BLaER1 (cell line): ENCODE results near the gene ARHGEF11.

Experiments used
- H3K27ac ChIP-seq: shearing (Covaris generic); formaldehyde crosslinking; 2 replicates; pipeline ENCODE4 v1.8.1; 2022
- H3K27me3 ChIP-seq: shearing (Covaris generic); formaldehyde crosslinking; 2 replicates; pipeline ENCODE4 v1.8.1; 2022
- H3K36me3 ChIP-seq: shearing (Covaris generic); formaldehyde crosslinking; 2 replicates; pipeline ENCODE4 v1.8.1; 2022
- H3K4me1 ChIP-seq: shearing (Covaris generic); formaldehyde crosslinking; 2 replicates; pipeline ENCODE4 v1.8.1; 2022
- H3K4me2 ChIP-seq: shearing (Covaris generic); formaldehyde crosslinking; 2 replicates; pipeline ENCODE4 v1.8.1; 2022
- H3K4me3 ChIP-seq: shearing (Covaris generic); formaldehyde crosslinking; 2 replicates; pipeline ENCODE4 v1.8.1; 2022
- H3K9ac ChIP-seq: shearing (Covaris generic); formaldehyde crosslinking; 2 replicates; pipeline ENCODE4 v1.8.1; 2022
- H3K9me3 ChIP-seq: shearing (Covaris generic); formaldehyde crosslinking; 2 replicates; pipeline ENCODE4 v1.8.1; 2022
- H4K20me1 ChIP-seq: shearing (Covaris generic); formaldehyde crosslinking; 2 replicates; pipeline ENCODE4 v1.8.1; 2022
- Cebpa-rat ChIP-seq: shearing (Covaris generic); IDR thresholded peaks from 2 replicates; pipeline ENCODE4 v1.8.1; 2022

Gene ARHGEF11

DNA sequence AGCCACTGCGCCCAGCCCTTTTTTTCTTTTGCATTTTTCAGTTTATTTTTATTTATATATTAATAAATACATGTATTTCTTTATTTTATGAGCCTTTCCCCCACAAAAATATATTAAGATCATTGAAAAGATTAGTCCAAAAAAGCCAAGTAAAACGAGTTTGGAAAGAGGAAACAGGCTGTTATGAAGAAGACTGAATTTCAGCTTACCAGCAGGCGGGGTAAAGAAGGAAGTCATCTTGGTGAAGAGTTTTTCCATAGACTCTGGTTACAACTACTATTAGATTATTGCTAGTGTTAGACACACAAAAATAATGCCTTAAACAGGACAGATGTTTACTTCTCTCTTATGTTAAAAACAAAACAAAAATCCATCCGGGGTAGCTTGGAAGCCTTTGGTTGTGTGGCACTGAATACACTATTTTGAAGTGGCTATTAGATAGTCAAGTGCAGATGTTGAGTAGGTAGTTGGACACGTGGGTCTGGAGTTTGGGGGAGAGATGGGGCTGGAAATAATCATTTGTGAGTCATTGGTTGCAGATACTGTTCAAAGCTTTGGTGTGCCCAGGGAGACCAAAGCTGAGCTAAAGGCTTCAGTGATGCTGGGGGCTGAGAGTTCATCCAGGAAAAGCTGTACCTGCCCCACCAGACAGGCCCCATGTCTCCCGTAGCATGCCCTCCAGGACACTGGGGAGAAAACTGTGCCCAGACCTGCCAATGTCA is 133.8 kb downstream of the ARHGEF11 start:
- no peaks in the 10 kb centered on the region for H3K27me3 ChIP-seq
- no peak for TF ChIP-seq Cebpa-rat
- no peaks in the 10 kb centered on the region for H3K36me3 ChIP-seq
- no peak overlapping the region for H3K27ac ChIP-seq
- peaks cover under 1% of the 10 kb centered on the region; the same call in 1 of the 2 replicates for H3K9me3 ChIP-seq
- H3K4me2 ChIP-seq: peak overlapping the region; percentile 26
- peaks cover 21% of the 10 kb centered on the region for H3K4me1 ChIP-seq
- no peaks in the 10 kb centered on the region for H4K20me1 ChIP-seq
- H3K9ac ChIP-seq: no peak overlapping the region
- H3K4me3 ChIP-seq: no peak overlapping the region

DNA sequence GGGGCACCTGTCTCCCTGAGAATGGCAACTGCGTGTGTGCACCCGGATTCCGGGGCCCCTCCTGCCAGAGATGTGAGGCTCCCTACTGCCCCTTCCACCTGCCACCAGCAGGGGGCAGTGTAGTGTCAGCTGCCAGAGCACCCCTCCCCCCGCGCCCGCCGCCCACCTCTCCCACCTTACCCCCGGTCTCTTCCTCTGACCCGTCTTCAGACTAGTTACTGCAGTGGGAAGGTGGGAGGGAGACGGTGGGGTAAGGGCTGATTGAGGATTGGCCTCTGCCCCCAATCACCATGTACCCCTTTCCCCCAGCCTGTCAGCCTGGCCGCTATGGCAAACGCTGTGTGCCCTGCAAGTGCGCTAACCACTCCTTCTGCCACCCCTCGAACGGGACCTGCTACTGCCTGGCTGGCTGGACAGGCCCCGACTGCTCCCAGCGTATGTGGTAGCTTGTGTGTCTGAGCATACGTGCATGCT is 135.2 kb downstream of the ARHGEF11 start:
- H4K20me1 ChIP-seq: no peaks in the 10 kb centered on the region
- H3K4me1 ChIP-seq: peaks cover 21% of the 10 kb centered on the region
- H3K9ac ChIP-seq: no peak overlapping the region
- H3K36me3 ChIP-seq: no peaks in the 10 kb centered on the region
- no peak for TF ChIP-seq Cebpa-rat
- H3K27me3 ChIP-seq: no peaks in the 10 kb centered on the region
- H3K4me2 ChIP-seq: no peak overlapping the region
- no peak overlapping the region for H3K27ac ChIP-seq
- H3K4me3 ChIP-seq: no peak overlapping the region
- H3K9me3 ChIP-seq: peaks cover 9% of the 10 kb centered on the region

DNA sequence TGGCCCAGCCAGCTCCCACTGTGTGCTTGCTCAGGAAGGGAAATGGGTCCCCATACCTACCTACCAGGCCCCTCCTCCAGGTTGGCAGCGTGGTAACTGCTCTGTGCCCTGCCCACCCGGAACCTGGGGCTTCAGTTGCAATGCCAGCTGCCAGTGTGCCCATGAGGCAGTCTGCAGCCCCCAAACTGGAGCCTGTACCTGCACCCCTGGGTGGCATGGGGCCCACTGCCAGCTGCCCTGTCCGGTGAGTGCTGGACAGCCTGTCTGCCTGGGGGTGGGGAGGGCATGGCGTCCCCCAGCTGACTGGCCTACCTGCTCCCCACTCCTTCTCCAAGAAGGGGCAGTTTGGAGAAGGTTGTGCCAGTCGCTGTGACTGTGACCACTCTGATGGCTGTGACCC is 135.9 kb downstream of the ARHGEF11 start:
- no peaks in the 10 kb centered on the region for H4K20me1 ChIP-seq
- H3K27me3 ChIP-seq: no peaks in the 10 kb centered on the region
- peaks cover 9% of the 10 kb centered on the region for H3K9me3 ChIP-seq
- H3K36me3 ChIP-seq: no peaks in the 10 kb centered on the region
- no peak overlapping the region for H3K4me3 ChIP-seq
- no peak overlapping the region for H3K4me2 ChIP-seq
- no peak overlapping the region for H3K27ac ChIP-seq
- TF ChIP-seq Cebpa-rat: no peak
- peaks cover 21% of the 10 kb centered on the region for H3K4me1 ChIP-seq
- H3K9ac ChIP-seq: no peak overlapping the region

DNA sequence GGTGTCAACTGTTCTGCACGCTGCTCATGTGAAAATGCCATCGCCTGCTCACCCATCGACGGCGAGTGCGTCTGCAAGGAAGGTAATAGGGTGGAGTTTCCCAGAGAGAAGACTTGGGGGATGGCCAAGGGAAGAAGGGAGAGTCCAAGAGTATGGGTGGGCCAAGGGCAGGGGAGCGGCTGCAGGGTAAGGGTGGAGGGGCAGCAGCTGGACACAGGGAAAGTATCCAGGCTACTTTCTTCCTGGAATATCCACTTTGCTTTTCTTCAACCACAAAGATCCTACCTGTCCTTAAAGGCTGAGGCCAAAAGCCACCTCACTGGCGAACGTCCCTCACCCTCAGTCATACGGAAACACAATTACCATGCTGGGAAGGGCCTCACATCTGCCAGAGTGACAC is 136.6 kb downstream of the ARHGEF11 start:
- no peaks in the 10 kb centered on the region for H3K36me3 ChIP-seq
- TF ChIP-seq Cebpa-rat: no peak
- H3K27ac ChIP-seq: no peak overlapping the region
- no peaks in the 10 kb centered on the region for H4K20me1 ChIP-seq
- no peaks in the 10 kb centered on the region for H3K27me3 ChIP-seq
- H3K9ac ChIP-seq: no peak overlapping the region
- H3K4me3 ChIP-seq: no peak overlapping the region
- H3K9me3 ChIP-seq: peaks cover 9% of the 10 kb centered on the region
- no peak overlapping the region for H3K4me2 ChIP-seq
- peaks cover 21% of the 10 kb centered on the region for H3K4me1 ChIP-seq

DNA sequence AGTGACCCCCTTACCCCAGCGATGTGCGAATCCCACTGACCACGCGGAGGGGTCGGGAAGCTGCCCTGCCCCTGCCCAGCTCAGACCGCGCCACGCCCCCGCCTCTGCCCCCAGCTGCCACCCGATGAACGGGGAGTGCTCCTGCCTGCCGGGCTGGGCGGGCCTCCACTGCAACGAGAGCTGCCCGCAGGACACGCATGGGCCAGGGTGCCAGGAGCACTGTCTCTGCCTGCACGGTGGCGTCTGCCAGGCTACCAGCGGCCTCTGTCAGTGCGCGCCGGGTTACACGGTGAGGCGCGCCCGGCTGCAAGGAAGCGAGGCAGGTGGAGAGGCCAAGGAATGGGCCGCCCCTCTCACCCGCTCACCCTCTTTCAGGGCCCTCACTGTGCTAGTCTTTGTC is 137.0 kb downstream of the ARHGEF11 start:
- no peaks in the 10 kb centered on the region for H3K36me3 ChIP-seq
- no peak overlapping the region for H3K27ac ChIP-seq
- no peak overlapping the region for H3K4me3 ChIP-seq
- H3K4me1 ChIP-seq: peaks cover 21% of the 10 kb centered on the region
- TF ChIP-seq Cebpa-rat: no peak
- no peak overlapping the region for H3K9ac ChIP-seq
- no peak overlapping the region for H3K4me2 ChIP-seq
- peaks cover 9% of the 10 kb centered on the region for H3K9me3 ChIP-seq
- H3K27me3 ChIP-seq: no peaks in the 10 kb centered on the region
- H4K20me1 ChIP-seq: no peaks in the 10 kb centered on the region

DNA sequence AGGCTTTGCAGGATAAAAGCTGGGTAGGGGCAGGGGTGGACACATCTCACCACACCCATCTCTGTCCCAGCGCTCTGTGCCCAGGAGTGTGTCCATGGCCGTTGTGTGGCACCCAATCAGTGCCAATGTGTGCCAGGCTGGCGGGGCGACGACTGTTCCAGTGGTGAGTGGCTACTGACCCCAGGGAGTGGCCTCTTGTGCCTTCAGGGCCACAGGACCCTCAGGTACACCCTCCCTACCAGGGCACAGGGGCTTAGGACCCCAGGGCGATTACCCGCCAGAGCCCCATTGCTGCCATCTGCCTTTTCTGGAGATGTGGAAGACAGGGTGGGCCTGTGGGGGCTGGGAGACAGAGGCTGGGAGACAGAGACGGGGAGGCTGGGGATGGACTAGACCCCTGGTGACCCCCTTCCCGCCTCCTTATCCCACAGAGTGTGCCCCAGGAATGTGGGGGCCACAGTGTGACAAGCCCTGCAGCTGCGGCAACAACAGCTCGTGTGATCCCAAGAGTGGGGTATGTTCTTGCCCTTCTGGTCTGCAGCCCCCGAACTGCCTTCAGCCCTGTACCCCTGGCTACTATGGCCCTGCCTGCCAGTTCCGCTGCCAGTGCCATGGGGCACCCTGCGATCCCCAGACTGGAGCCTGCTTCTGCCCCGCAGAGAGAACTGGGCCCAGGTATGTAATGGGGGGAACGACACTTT is 139.2 kb downstream of the ARHGEF11 start:
- Histone ChIP-seq H3K9me3 (peaks cover 9% of the 10 kb centered on the region), H3K36me3 (no peaks in the 10 kb centered on the region), H3K4me1 (peaks cover 19% of the 10 kb centered on the region), H3K4me3 (no peak overlapping the region), H3K9ac (no peak overlapping the region), H3K27ac (no peak overlapping the region), H3K27me3 (no peaks in the 10 kb centered on the region), H3K4me2 (no peak overlapping the region; the same call in 1 of the 2 replicates), H4K20me1 (no peaks in the 10 kb centered on the region)
- TF ChIP-seq Cebpa-rat: no peak

DNA sequence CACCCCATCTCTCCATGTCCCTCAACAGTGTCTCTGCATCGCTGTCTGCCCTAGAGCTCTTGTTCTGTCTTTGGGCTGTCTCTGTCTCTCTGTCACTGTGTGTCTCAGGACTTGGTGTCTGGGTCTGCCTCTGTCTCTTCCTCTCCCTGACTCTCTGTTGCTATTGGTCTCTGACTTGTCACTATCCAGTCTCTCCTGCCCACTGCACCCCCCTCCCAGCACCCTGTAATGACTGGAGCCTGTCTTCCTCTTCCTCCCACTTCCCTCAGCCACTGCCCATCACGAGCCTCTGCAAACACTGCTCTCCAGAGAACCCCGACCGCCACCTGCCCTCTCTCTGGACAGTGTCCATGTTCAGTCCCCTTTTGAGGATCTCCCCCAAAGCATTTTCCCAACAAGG is 139.9 kb downstream of the ARHGEF11 start:
- Histone ChIP-seq H3K27ac (no peak overlapping the region), H3K4me3 (no peak overlapping the region)
- TF ChIP-seq Cebpa-rat: no peak

DNA sequence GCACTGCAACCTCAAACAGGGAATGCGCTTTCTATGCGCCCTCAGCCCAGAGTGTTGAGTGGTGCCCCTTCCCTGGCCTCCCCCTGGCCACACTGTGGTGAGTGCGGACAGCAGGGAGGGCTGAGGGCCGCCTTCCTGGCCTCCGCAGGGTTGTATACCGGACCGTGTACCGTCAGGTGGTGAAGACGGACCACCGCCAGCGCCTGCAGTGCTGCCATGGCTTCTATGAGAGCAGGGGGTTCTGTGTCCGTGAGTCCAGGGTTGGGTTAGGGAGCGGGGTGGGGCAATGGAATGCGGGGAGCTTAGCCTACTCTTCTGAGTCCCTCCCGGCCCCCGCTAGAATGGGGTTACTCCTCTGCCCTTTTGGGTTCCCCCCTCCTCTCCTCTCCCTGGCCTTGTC is 140.4 kb downstream of the ARHGEF11 start:
- H4K20me1 ChIP-seq: no peaks in the 10 kb centered on the region
- H3K4me2 ChIP-seq: no peak overlapping the region
- H3K9ac ChIP-seq: no peak overlapping the region
- no peak overlapping the region for H3K4me3 ChIP-seq
- no peak for TF ChIP-seq Cebpa-rat
- H3K9me3 ChIP-seq: peaks cover 9% of the 10 kb centered on the region
- H3K4me1 ChIP-seq: peaks cover 19% of the 10 kb centered on the region
- H3K27me3 ChIP-seq: no peaks in the 10 kb centered on the region
- H3K36me3 ChIP-seq: no peaks in the 10 kb centered on the region
- H3K27ac ChIP-seq: no peak overlapping the region

More for the DNA sequence above, 139.9 kb downstream of the ARHGEF11 start:
- Histone ChIP-seq H4K20me1 (no peaks in the 10 kb centered on the region), H3K4me1 (peaks cover 19% of the 10 kb centered on the region), H3K27me3 (no peaks in the 10 kb centered on the region), H3K4me2 (no peak overlapping the region), H3K9me3 (peaks cover 9% of the 10 kb centered on the region), H3K9ac (no peak overlapping the region), H3K36me3 (no peaks in the 10 kb centered on the region)

DNA sequence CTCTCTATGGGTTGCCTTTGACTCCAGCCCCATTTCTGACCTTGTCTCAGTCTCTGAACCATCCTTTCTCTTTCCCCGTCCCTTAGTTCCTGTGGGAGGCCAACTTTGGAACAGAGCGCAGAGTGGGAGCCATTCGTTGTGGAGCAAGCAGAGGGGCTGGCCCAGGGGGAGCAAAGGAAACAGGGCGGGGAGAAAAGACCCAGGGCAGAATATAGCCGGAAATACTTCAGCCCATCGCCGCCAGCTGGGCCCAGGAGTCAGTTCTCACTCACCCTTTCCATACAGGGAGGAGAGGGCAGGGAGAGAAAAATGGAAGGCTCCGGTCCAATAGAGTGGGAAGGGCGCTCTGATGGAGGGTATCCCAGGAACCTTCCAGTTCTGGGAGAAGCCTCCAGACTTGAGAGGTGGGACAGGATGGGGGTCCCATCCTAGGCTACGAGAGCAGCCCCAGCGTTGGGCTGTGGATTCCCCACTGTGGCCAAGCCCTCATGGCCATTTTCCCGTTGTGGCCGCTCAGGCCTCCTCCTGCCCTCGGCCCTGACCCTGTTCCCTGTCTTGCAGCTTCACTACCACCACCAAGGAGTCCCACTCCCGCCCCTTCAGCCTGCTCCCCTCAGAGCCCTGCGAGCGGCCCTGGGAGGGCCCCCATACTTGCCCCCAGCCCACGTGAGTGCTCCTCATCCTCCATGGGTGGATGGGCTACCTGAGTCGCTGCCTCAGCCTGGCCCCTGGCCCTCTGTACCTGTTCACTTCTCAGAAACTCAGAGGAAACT is 141.2 kb downstream of the ARHGEF11 start:
- H3K4me1 ChIP-seq: peaks cover 19% of the 10 kb centered on the region
- H3K36me3 ChIP-seq: no peaks in the 10 kb centered on the region
- no peak overlapping the region for H3K9ac ChIP-seq
- H3K27ac ChIP-seq: no peak overlapping the region
- no peak overlapping the region for H3K4me3 ChIP-seq
- no peak for TF ChIP-seq Cebpa-rat
- peaks cover 2% of the 10 kb centered on the region; the same call in 1 of the 2 replicates for H3K27me3 ChIP-seq
- H3K9me3 ChIP-seq: peaks cover 9% of the 10 kb centered on the region
- no peak overlapping the region for H3K4me2 ChIP-seq
- no peaks in the 10 kb centered on the region for H4K20me1 ChIP-seq
